Peyer's patch (tissue), 4 donors: ENCODE results near the gene ADAMTS7. TPM values are rescaled to one million over a fixed set of nuclear protein-coding genes. Genes with fewer than 3 reads are reported as not detected.
A peak's percentile ranks its signal among the peaks of the same experiment; 100 is the strongest.

Experiments
- DNase-seq, 3 donors: peaks; one replicate each; pipeline ENCODE4 v3.0.0-alpha.2; 2017 to 2019
- H3K27ac ChIP-seq, 4 donors: fragments of 200-600 bp; sonication (generic); one replicate each; pipeline ENCODE4 v1.5.1; 2016 to 2019
- H3K27me3 ChIP-seq, 2 donors: fragments of 200-600 bp; sonication (generic); one replicate each; pipeline ENCODE4 v1.5.1; 2019
- H3K36me3 ChIP-seq, 3 donors: fragments of 200-600 bp; sonication (generic); one replicate each; pipeline ENCODE4 v1.5.1; 2016 to 2019
- H3K4me1 ChIP-seq, 4 donors: fragments of 200-600 bp; sonication (generic); one replicate each; pipeline ENCODE4 v1.5.1; 2016 to 2019
- H3K4me3 ChIP-seq, 4 donors: fragments of 200-600 bp; sonication (generic); 1 replicate in 3 of 4; 2 replicates in 1 of 4; pipeline ENCODE4 v1.5.1; 2016 to 2019; ENCODE audit warnings: mild to moderate bottlenecking in 1 of 4
- H3K9me3 ChIP-seq, 4 donors: fragments of 200-600 bp; sonication (generic); one replicate each; pipeline ENCODE4 v1.5.1; 2016 to 2019; ENCODE audit warnings: mild to moderate bottlenecking in 1 of 4
- POLR2A ChIP-seq, 2 donors: fragments of 450-650 bp; IDR thresholded peaks; one replicate each; pipeline ENCODE4 v1.5.1; 2017; ENCODE audit warnings: antibody characterized with exemption in 2 of 2, mild to moderate bottlenecking in 2 of 2, moderate library complexity in 2 of 2
- total RNA-seq, 4 donors: library from RNA; depleted of rRNA; stranded (reverse); fragments of >200 nt; gene quantifications; one replicate each; pipeline ENCODE4 v1.1.0, GENCODE V29; 2016
- TF ChIP-seq, protein P1 (sequence below), 6 experiments: fragments of 450-650 bp in 4 of 6; fragments of 200-600 bp in 2 of 6; sonication (generic) in 1 of 6; IDR thresholded peaks; one replicate each; pipeline ENCODE4 v1.5.1; 2017 to 2019; ENCODE audit warnings: antibody characterized with exemption in 6 of 6, mild to moderate bottlenecking in 3 of 6, moderate library complexity in 1 of 6

ADAMTS7 gene
- total RNA-seq, 4 donors from 2014 or later: 0.18 to 24.8 (median 2.0) TPM

DNA sequence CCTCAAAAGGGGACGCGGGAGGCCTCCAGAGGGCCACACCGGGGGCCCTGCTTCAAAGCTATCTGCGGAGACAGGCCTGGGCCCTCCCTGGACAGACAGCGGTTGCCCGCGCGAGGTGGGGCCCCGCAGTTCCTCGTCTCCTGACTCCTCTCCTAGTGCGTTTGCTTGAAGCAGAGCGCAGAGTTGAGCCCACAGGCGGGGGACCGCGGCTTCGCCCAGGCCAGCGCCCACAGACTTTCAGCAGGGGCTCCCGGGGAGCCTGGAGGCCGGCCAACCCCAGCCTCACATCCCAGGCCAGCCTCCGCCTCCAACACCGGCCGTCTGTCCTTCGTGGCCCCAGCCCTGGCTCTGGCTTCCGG, 540 bp upstream of the ADAMTS7 start:
- TF ChIP-seq POLR2A (IDR thresholded peaks at IDR 0.05): no peak
- TF ChIP-seq, protein P1, sequence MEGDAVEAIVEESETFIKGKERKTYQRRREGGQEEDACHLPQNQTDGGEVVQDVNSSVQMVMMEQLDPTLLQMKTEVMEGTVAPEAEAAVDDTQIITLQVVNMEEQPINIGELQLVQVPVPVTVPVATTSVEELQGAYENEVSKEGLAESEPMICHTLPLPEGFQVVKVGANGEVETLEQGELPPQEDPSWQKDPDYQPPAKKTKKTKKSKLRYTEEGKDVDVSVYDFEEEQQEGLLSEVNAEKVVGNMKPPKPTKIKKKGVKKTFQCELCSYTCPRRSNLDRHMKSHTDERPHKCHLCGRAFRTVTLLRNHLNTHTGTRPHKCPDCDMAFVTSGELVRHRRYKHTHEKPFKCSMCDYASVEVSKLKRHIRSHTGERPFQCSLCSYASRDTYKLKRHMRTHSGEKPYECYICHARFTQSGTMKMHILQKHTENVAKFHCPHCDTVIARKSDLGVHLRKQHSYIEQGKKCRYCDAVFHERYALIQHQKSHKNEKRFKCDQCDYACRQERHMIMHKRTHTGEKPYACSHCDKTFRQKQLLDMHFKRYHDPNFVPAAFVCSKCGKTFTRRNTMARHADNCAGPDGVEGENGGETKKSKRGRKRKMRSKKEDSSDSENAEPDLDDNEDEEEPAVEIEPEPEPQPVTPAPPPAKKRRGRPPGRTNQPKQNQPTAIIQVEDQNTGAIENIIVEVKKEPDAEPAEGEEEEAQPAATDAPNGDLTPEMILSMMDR (IDR thresholded peaks at IDR 0.05): peak in 1 of 6 experiments; percentile 2
- Histone ChIP-seq H3K27ac (peak overlapping the region; percentile 21 to 83 (median 55)), H3K4me3 (peak overlapping the region; percentile 49 to 84 (median 68))

GRCh38 chr15:78810362-78811123, 721 bp downstream of the ADAMTS7 start:
- no peak for TF ChIP-seq POLR2A (IDR thresholded peaks at IDR 0.05)
- TF ChIP-seq, protein P1 (IDR thresholded peaks at IDR 0.05): no peak
- Histone ChIP-seq H3K4me1 (peaks cover 0 to 21% (median 13%) of the 10 kb centered on the region in 4 donors), H3K27me3 (peaks cover 0 to 9% of the 10 kb centered on the region in 2 donors), H3K9me3 (peaks cover 0 to 4% (median 0%) of the 10 kb centered on the region in 4 donors), H3K27ac (peak overlapping the region; percentile 16 to 83 (median 58)), H3K36me3 (no peaks in the 10 kb centered on the region), H3K4me3 (peak overlapping the region; percentile 49 to 84 (median 68))
- peak; percentile 18 to 64 (median 55) for DNase-seq

More for the DNA sequence above, 540 bp upstream of the ADAMTS7 start:
- Histone ChIP-seq H3K27me3 (peaks cover 0 to 9% of the 10 kb centered on the region in 2 donors), H3K9me3 (peaks cover 0 to 4% (median 0%) of the 10 kb centered on the region in 4 donors), H3K36me3 (no peaks in the 10 kb centered on the region), H3K4me1 (peaks cover 0 to 21% (median 13%) of the 10 kb centered on the region in 4 donors)
- no peak for DNase-seq

DNA sequence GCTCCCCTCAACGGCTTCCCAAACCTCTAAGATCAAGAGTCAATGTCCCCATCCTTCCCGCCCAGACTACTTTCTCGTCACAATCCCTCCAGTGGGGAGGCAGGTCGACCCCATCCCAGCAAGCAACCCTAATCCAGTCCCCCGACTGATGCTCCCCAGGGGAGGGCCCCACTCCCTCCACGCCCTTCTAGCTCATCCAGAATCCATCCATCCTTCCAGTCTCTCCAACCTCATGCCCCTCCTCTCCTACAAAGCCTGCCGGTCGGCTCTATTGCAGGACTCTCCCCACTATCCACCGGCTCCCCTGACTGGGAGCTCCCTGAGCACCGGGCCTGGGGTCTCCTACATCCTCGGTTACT, 1.3 kb downstream of the ADAMTS7 start:
- Histone ChIP-seq H3K4me1 (peaks cover 0 to 21% (median 13%) of the 10 kb centered on the region in 4 donors), H3K9me3 (peaks cover 0 to 4% (median 0%) of the 10 kb centered on the region in 4 donors), H3K36me3 (no peaks in the 10 kb centered on the region), H3K27ac (peak overlapping the region in 3 of 4 donors; percentile 45 to 83 (median 70)), H3K27me3 (peaks cover 0 to 9% of the 10 kb centered on the region in 2 donors), H3K4me3 (peak overlapping the region; percentile 49 to 84 (median 68))
- TF ChIP-seq, protein P1 (IDR thresholded peaks at IDR 0.05): no peak
- no peak for TF ChIP-seq POLR2A (IDR thresholded peaks at IDR 0.05)
- no peak for DNase-seq

GRCh38 chr15:78808550-78808949, 2.7 kb downstream of the ADAMTS7 start:
- peaks cover 0 to 4% (median 0%) of the 10 kb centered on the region in 4 donors for H3K9me3 ChIP-seq
- no peak overlapping the region for H3K27ac ChIP-seq
- H3K4me1 ChIP-seq: peaks cover 0 to 21% (median 13%) of the 10 kb centered on the region in 4 donors
- no peak for TF ChIP-seq POLR2A (IDR thresholded peaks at IDR 0.05)
- TF ChIP-seq, protein P1 (IDR thresholded peaks at IDR 0.05): peak in 4 of 6 experiments; percentile 19 to 47 (median 41)
- no peak for DNase-seq
- H3K36me3 ChIP-seq: no peaks in the 10 kb centered on the region
- peaks cover 0 to 9% of the 10 kb centered on the region in 2 donors for H3K27me3 ChIP-seq
- no peak overlapping the region for H3K4me3 ChIP-seq

DNA sequence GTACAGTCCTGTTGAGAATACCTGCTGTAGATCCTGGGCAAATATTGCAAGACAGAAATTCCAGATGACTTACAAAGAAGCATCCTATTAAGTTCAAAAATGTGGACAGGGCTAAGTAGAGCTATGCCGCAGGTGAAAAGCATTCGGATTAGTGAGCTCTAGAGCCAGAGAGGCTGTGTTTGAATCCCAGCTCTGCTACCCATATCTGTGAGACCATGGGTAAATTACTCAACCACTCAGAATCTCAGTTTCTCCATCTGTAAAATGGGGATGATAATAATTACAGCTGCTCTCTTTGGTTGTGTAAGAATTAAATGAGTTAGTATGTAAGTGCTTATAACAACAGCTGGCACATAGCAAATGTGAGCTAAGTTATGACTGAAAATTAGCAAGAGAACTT, 3.9 kb downstream of the ADAMTS7 start:
- no peak overlapping the region for H3K27ac ChIP-seq
- H3K4me1 ChIP-seq: peaks cover 0 to 21% (median 13%) of the 10 kb centered on the region in 4 donors
- peaks cover 0 to 9% of the 10 kb centered on the region in 2 donors for H3K27me3 ChIP-seq
- no peak for TF ChIP-seq POLR2A (IDR thresholded peaks at IDR 0.05)
- H3K4me3 ChIP-seq: no peak overlapping the region
- H3K36me3 ChIP-seq: no peaks in the 10 kb centered on the region
- DNase-seq: no peak
- H3K9me3 ChIP-seq: peaks cover 0 to 4% (median 0%) of the 10 kb centered on the region in 4 donors

DNA sequence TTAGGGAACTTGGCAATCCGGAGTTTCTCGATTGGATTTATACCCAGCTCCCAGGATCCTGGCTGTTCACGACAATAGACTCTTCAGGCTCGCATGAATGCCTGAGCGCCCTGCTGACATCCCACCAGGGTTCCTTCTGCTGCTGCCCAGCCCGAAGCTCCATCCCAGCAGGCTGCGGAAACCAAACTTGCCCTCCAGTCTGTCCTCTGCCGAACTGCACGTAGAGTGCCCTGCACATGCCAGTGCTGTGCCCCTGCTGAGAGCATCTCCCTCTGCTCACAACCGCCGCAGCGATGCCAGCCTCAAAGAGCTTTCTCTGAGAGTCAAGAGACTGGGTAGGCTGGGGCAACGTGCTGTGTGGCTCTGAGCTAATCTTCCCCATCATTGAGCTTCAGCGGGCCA, 6.9 kb downstream of the ADAMTS7 start:
- no peaks in the 10 kb centered on the region for H3K36me3 ChIP-seq
- H3K27ac ChIP-seq: no peak overlapping the region
- no peak for TF ChIP-seq POLR2A (IDR thresholded peaks at IDR 0.05)
- TF ChIP-seq, protein P1 (IDR thresholded peaks at IDR 0.05): no peak
- no peak overlapping the region for H3K4me3 ChIP-seq
- no peaks in the 10 kb centered on the region for H3K27me3 ChIP-seq
- no peaks in the 10 kb centered on the region for H3K4me1 ChIP-seq
- no peak for DNase-seq
- peaks cover 0 to 4% (median 0%) of the 10 kb centered on the region in 4 donors for H3K9me3 ChIP-seq
